ENCODE measurements around the gene NIPBL.

- no peak for TF ChIP-seq CTCF (IDR thresholded peaks at IDR 0.05)
- no peak for TF ChIP-seq EZH2 (IDR thresholded peaks at IDR 0.05)
- no peak for TF ChIP-seq EZH2phosphoT487 (IDR thresholded peaks at IDR 0.05)
These were observed 52.9 kb downstream of the NIPBL start for GRCh38 chr5:36929438-36929837.
